Ecto neural progenitor cell (in vitro differentiated cells): ENCODE results near the gene IRF2BP2.
"Not testable (repeated sequence)": the region's sequence is repeated elsewhere in the genome, so short reads cannot be mapped to it uniquely, and the experiment has no call there.

Source experiments
- DNase-seq: peaks from one replicate; pipeline ENCODE4 v3.0.0-alpha.2; 2018; ENCODE audit warnings: low spot score

IRF2BP2 gene

GRCh38 chr1:234610061-234610665 is at the start of gene IRF2BP2:
Gene IRF2BP2, minus strand, starts transcription at chr1:234610178. Its CDS starts 684 bp downstream, at chr1:234609494.
- DNase-seq = peak; percentile 86

GRCh38 chr1:234659538-234659937 is 49.6 kb upstream of the IRF2BP2 start:
- no peak for DNase-seq

DNA sequence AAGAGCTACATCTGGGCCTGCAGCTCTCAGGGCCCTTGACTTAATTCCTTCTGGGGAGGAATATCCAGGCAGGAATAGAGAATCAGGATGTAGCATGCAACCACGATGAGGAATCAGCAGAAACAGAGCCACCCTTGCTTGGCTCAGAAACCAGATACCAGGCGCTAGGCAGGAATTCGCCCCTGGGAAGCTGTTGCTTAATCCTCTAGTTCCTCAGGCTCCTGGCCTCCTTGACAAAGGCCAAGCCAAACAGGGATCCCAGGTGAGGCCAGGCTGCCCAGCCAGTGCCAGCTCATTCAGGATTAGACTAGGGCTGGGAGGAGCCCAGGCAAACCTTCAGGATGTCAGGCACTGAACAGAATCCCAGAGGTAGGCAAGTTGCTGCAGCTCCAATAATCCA is 48.2 kb upstream of the IRF2BP2 start:
- no peak for DNase-seq

DNA sequence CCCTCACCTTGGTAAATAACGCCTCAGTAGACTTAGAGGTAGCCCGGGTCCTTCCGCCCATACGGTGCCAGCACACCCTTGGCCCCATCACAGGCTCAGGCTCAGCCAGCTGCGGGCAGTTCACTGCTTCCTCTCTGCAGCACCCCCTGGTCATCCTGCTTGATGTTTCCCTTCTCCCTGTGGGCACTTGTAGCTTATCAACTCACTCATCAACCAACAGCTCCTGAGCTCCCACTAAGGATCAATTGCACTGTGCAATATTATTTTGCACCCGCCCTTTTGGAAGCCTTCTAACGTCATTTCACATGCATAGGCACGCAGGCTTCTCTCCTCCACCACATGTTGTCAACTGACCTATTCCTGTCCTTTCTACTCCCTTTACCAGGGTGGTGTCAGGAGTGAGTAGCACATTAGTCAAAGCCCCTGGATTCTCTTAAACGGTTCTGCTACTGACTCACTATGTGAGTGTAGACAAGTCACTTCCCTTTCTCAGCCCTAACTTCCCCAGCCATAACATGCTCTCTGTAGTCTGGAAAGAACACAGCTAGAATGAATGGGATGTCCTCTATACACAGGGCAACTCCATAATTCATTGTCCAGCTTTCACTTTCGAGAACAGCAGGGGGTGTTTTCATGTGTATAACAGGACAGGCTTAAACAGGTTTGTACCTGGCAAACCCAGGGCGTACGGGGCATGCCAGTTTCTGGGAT is 47.1 kb upstream of the IRF2BP2 start:
- DNase-seq = no peak

DNA sequence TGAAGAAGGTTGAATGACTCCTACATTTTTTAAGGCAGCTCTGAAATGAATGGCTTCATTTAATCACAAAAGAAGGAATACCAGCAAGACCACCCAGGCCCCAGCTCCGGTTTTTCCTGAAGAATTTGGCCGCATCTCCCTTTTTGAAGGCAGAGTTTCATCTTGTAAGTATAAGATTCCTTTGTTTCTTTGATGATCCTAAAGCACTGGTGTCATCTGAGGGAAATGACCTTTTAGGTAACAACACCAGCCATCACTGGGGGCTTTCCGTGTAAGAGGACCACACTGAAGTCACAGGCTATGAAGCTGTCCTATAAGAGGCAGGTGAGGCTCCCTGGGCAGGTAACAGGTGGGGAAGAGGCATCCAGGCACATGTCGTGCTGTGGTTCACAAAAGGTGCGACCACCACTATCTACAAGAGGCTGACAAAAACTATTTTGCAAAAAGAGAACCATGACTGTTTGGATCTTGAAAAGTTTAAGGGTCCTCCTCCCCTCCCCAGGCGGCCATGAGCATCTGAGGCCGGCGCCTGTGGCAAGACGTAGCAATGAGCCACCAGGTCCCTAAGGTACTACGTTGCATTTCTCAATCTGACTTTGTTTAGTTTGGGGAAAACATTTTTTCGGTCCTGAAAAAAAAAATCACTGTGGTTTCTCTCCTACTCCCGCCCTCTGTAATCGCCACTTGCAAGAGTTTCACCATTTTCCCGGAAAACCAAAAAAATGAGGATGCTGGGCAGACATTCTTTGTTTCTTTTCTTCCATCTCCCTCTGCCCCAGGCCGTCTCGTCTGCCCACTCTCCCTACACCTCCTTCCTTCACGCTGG is 46.3 kb upstream of the IRF2BP2 start:
- DNase-seq = no peak

DNA sequence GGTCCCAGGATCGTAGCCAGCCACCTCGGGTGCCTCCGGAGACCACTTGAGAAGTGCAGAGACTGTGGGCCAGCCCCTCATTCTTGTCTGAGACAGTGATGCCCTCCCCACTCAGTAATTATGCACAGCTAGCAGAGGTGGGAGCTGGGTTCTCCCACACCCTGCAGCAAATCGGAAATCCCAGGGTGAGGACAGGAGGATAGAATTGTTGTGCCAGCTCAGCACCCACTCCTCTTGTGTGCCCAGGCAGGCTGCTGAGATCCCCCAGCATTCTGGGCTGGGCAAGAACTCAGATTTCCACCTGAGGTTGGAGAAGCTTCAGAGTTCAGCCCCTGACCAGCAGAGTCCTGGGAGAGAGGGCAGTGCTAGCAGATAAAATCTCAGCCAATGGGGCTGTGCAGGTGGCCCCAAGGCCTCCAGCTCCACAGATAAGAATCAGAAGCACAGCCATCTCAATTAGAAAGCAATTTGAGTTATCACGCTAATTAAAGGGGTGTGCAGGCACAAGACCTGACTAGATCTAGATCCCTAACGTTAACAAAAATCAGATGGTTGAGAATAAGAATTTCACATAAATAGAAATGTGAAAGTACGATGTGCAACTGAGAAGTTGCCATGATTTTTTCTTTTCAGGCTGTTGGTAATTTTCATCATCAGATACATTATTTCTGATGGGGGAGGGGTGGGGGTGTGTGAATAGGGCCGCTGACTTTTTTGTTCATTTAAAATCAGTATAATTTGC is 45.5 kb upstream of the IRF2BP2 start:
- no peak for DNase-seq

DNA sequence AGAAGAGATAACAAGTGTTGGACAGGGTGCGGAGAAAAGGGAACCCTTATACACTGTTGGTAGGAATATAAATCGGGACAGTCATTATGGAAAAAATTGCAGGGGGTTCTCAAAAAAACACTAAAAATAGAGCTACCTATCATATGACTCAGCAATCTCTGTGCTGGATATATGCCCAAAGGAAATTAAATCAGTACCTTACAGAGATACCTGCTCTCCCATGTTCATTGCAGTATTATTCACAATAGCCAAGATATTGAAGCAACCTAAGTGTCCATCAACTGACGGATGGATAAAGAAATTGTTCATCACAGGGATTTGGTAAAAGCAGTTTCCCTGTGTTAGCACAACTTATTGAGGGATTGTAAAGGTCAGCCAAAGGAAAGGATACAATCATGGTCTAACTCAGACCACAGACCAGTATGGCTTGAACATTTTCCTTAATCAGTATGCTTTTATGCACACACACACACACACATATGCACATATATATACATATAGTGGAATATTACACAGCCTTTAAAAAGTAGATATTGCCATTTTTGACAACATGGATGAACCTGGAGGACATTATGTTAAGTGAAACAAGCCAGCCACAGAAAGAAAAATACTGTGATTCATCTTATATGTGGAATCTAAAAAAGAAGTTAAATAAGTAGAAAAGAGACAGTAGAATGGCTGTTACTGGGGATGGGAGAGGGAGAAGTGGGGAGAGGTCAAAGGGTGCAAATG is 44.2 kb upstream of the IRF2BP2 start:
- no peak for DNase-seq

- DNase-seq = no peak
These were observed 39.6 kb upstream of the IRF2BP2 start for GRCh38 chr1:234649432-234650081.

GRCh38 chr1:234647758-234648157 is 37.8 kb upstream of the IRF2BP2 start:
- DNase-seq = no peak

DNA sequence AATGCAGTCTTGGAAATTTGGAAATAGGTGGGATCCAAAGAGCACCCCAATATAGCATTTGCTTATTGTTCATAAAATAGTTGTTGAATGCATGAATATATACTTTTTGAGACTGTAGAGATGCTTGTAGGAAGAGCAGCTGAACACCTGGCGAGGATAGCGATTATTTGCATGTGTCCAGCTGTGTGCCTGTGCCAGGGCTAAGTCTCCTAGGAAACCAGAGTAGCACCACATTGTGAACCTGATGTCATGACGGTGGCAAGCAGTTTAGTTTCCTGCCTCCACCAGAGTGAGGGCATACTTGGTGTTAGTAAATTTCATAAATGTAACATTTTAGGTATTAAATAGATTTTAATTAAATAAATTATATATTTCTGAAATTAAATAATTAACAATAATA is 37.3 kb upstream of the IRF2BP2 start:
- no peak for DNase-seq

- no peak for DNase-seq
These were observed 36.0 kb upstream of the IRF2BP2 start for GRCh38 chr1:234645964-234646363.

DNA sequence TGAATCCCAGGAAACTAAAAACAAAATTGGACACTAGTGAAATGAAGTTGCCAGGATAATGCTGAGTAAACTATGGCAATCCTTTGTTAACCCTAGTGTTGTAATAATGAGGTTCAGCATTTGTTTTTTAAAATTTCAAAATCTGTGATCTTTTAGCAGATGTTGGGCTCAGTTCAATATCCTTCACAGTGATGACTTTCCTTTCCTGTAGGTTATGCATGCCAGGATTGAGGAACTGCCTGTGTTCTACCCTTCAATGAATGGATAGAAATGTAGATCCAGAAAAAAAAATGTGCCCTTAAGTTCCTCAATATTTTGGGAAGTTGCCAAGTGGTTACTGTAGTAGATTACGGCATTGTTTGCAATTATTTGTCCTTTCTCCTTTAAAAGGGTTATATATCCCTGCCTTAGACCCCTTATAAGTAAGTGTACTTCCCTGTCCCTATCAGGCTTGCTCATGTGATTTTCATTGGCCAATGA is 35.5 kb upstream of the IRF2BP2 start:
- no peak for DNase-seq

DNA sequence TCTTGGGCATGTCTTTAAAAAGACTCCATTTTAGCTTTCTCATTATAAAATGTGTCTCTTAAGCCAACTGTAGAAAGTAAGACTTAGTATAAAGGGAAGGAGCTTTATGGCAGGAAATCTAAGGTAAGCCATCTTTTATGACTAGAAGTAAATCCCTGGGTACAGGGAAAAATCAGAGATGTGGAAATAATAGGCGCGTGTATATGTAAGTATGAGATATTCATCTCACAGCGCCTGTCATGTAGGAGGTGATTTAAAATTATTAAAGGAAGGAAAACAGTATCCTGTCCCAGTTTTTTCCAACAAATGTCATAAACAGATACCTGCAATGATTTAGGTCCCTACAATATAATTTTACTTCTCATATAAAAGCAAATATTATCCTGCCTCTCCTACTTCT is 35.0 kb upstream of the IRF2BP2 start:
- no peak for DNase-seq

DNA sequence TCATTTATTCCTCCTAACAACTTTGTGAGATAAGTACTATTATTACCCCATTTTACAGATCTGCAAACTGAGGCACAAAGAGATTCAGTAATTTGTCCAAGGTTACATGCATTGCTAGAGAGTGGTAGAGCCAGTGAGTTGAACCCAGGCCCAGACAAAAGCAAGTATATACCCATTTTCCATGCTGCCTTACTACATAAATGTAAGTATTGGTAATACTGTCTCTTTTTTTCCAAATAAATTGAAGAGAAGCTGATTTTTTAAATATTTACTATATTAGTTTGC is 33.8 kb upstream of the IRF2BP2 start:
- no peak for DNase-seq

DNA sequence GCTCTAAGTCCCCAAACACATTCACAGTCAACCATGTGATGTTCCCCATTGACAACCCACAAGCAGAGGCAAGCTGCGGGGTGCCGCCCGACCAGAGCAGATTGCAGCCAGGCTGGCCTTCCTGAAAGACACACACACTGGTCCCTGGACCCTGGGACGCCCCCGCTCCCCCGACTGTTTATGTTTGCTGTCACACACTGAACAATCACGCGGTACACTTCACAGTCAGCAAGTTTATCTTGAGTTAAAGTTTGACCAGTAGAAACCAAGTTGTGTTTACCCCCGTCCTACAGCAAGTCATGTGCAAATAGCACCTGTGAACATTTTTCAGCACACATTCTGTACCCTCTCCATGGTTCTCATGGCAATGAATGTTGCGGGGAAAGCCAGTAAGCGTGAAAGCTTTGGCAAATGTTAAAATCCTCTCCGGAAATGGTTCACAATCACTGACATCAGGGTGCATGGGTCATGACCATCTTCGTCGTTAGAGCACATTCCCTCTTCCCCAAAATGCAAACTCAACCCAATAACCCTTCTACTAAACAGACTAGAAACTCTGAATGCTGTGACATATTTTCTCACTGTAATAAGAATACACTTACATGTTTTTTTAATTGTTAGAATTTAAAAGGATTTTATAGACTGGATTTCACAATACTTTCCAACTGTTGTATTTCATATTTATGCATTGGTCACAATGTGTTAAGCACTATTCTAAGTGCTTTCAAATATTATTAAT is 33.3 kb upstream of the IRF2BP2 start:
- DNase-seq = no peak

DNA sequence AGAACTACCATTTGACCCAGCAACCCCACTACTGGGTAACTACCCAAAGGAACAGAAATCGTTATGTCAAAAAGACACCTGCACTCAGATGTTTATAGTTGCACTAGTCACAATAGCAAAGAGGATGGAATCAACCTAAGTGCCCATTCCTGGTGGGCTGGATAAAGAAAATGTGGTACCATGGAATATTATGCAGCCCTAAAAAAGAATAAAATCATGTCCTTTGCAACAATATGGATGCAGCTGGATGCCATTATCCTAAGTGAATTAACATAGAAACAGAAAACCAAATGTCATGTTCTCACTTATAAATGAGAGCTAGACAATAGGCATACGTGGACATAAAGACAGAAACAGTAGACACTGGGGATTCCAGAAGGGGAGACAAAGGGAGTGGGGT is 32.5 kb upstream of the IRF2BP2 start:
- DNase-seq = no peak

GRCh38 chr1:234639961-234640360 is 30.0 kb upstream of the IRF2BP2 start:
- DNase-seq = no peak

DNA sequence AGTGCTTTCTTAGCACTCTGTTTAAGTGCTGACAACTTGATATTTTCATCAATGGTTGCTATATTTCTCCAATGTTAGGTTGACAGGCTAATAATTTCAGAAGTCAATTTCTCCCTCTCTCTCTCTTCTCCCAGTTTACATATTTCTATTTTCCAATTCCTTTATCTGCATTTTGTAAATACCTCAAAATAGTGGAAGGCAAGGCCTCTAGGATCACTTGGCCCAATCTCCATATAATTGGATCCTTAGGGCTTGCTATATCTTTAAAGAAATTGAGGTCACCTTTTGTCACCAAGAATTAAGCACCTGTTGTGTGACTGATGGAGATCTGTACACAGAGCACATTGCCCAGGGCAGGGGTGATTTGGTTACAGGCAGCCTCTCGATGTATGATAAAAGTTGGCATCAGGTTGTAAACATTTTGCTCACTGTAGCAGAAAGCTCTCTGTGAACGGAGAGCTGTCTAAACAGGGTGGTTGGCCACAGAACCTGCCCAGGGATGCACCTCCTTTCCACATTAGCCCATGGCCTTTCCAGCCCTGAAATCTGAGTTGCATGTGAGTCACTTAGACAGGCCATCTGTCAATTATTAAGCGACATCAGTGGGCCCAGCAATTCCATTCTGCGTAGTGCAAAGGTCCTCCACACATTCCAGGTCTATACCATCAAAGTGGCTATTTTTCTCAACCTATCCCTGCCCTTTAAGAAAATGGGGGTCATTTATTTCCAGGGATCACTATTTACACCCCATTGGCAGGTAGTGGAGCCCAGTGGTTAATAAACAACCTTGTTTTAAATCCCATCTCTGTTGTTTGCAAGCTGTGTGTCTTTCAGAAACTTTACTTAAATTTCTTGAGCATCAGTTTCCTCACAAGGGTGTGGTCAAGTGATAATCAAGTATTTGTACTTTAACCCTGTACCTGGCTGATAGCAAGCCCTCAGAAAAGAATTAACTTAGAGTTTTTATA is 29.1 kb upstream of the IRF2BP2 start:
- DNase-seq = no peak

- DNase-seq = not testable (repeated sequence)
These were observed 24.9 kb upstream of the IRF2BP2 start for GRCh38 chr1:234634922-234635321.
